A673 (cell line): ENCODE data around the gene MINDY3. TPM values are rescaled to one million over a fixed set of nuclear protein-coding genes. Genes with fewer than 3 reads are reported as not detected.

ENCODE experiments used
- BruUV-seq: library from RNA; stranded (reverse); fragments of 400-500 nt; replicated peaks from 2 replicates; lab custom pipeline; 2021; lab: Mats Ljungman, UMichigan
- CTCF ChIA-PET: fragments of 300-600 bp; sonication (Branson Sonifier 250); formaldehyde crosslinking; loops from one replicate; lab custom pipeline; 2022; ENCODE audit warnings: antibody characterized with exemption; lab: Charles Lee
- POLR2A ChIA-PET: fragments of 300-600 bp; sonication (Branson Sonifier 250); formaldehyde crosslinking; loops from one replicate; lab custom pipeline; 2022; ENCODE audit warnings: antibody characterized with exemption; ENCODE audit not compliant: low non-redundant PET; lab: Charles Lee
- DNase-seq: peaks from one replicate; pipeline ENCODE4 v3.0.0-alpha.2; 2015; ENCODE audit warnings: low spot score
- H3K27ac ChIP-seq: fragments of 200-600 bp; sonication (generic); 2 replicates; pipeline ENCODE4 v1.5.1; 2016; ENCODE audit warnings: mixed run types, low read depth, mild to moderate bottlenecking, mixed read lengths, antibody characterized with exemption, low read length; ENCODE audit not compliant: poor library complexity, severe bottlenecking
- H3K27me3 ChIP-seq: fragments of 200-600 bp; sonication (generic); replicated peaks from 2 replicates; pipeline ENCODE4 v1.6.1; 2017; ENCODE audit warnings: mixed run types, low read depth, mild to moderate bottlenecking, mixed read lengths, antibody characterized with exemption, low read length; ENCODE audit not compliant: insufficient read depth, poor library complexity
- H3K36me3 ChIP-seq: fragments of 200-600 bp; sonication (generic); 2 replicates; pipeline ENCODE4 v1.6.1; 2016; ENCODE audit warnings: mixed run types, mild to moderate bottlenecking, mixed read lengths, antibody characterized with exemption, low read length; ENCODE audit not compliant: insufficient read depth, poor library complexity, severe bottlenecking
- H3K4me1 ChIP-seq: fragments of 200-600 bp; sonication (generic); 2 replicates; pipeline ENCODE4 v1.6.1; 2017; ENCODE audit warnings: mixed run types, mild to moderate bottlenecking, mixed read lengths, antibody characterized with exemption, low read length; ENCODE audit not compliant: insufficient read depth, poor library complexity, severe bottlenecking
- H3K4me3 ChIP-seq: fragments of 200-600 bp; sonication (generic); 2 replicates; pipeline ENCODE4 v1.5.1; 2016; ENCODE audit warnings: low read depth, mixed run types, mild to moderate bottlenecking, mixed read lengths, low read length; ENCODE audit not compliant: poor library complexity, severe bottlenecking
- H3K9me3 ChIP-seq: fragments of 200-600 bp; sonication (generic); 2 replicates; pipeline ENCODE4 v1.6.1; 2016; ENCODE audit warnings: mixed run types, low read depth, mild to moderate bottlenecking, mixed read lengths, antibody characterized with exemption, low read length; ENCODE audit not compliant: poor library complexity, severe bottlenecking
- EZH2 ChIP-seq: fragments of 200-600 bp; sonication (generic); IDR thresholded peaks from 2 replicates; pipeline ENCODE4 v1.6.1; 2017; ENCODE audit warnings: borderline replicate concordance, low read depth, mild to moderate bottlenecking, mixed read lengths, antibody characterized with exemption, low read length; ENCODE audit not compliant: poor library complexity, severe bottlenecking
- intact Hi-C: fragments of 100-400 bp; cut with micrococcal nuclease; formaldehyde crosslinking; loops from one replicate; pipeline ENCODE4 v1.10.0; 2022; ENCODE audit not compliant: unreplicated experiment
- total RNA-seq: library from RNA; stranded (reverse); gene quantifications from 2 replicates; pipeline ENCODE4 v1.2.3, GENCODE V29; 2021
- TF ChIP-seq, protein P1 (sequence below): fragments of 300-800, 200-600 bp; sonication (generic); conservative IDR thresholded peaks from 2 replicates; pipeline ENCODE4 v1.5.1; 2017; ENCODE audit warnings: low read depth, mild to moderate bottlenecking, antibody characterized with exemption, low read length, moderate library complexity, mixed read lengths

The MINDY3 gene
- total RNA-seq, 1 experiment from 2014 or later: 14.6 TPM

GRCh38 chr10:15730341-15730740 is 130.0 kb downstream of the MINDY3 start:
- no peaks in the 10 kb centered on the region for H3K36me3 ChIP-seq
- ChIA-PET POLR2A (no interaction called here), CTCF (no interaction called here)
- DNase-seq: no peak
- BruUV-seq: no TSS peak
- no peak overlapping the region for H3K4me3 ChIP-seq
- no peaks in the 10 kb centered on the region for H3K9me3 ChIP-seq
- no peak overlapping the region for H3K27ac ChIP-seq
- intact Hi-C loops: no loop called here
- TF ChIP-seq EZH2: no peak
- TF ChIP-seq, protein P1, sequence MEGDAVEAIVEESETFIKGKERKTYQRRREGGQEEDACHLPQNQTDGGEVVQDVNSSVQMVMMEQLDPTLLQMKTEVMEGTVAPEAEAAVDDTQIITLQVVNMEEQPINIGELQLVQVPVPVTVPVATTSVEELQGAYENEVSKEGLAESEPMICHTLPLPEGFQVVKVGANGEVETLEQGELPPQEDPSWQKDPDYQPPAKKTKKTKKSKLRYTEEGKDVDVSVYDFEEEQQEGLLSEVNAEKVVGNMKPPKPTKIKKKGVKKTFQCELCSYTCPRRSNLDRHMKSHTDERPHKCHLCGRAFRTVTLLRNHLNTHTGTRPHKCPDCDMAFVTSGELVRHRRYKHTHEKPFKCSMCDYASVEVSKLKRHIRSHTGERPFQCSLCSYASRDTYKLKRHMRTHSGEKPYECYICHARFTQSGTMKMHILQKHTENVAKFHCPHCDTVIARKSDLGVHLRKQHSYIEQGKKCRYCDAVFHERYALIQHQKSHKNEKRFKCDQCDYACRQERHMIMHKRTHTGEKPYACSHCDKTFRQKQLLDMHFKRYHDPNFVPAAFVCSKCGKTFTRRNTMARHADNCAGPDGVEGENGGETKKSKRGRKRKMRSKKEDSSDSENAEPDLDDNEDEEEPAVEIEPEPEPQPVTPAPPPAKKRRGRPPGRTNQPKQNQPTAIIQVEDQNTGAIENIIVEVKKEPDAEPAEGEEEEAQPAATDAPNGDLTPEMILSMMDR: no peak
- peaks cover 9% of the 10 kb centered on the region for H3K27me3 ChIP-seq
- H3K4me1 ChIP-seq: no peaks in the 10 kb centered on the region

DNA sequence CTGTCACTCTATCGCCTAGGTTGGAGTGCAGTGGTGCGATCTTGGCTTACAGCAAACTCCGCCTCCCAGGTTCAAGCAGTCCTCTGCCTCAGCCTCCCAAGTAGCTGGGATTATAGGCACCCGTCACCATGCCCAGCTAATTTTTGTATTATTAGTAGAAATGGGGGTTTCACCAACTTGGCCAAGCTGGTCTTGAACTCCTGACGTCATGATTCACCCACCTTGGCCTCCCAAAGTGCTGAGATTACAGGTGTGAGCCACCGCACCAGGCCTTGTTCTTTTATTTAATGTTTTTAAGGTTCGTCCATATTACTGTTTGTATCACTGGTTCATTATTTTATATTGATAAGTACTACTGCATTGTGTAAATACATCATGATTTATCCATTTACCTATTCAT is 130.4 kb downstream of the MINDY3 start:
- ChIA-PET CTCF (interaction anchor here (0.6 to 0.7 kb wide), 2 partner anchors 14 to 17 kb away, joined by 5 to 21 read pairs; no protein-coding TSS in a partner anchor), POLR2A (no interaction called here)
- Histone ChIP-seq H3K4me1 (no peaks in the 10 kb centered on the region), H3K27me3 (peaks cover 6% of the 10 kb centered on the region), H3K27ac (no peak overlapping the region), H3K9me3 (no peaks in the 10 kb centered on the region), H3K36me3 (no peaks in the 10 kb centered on the region), H3K4me3 (no peak overlapping the region)
- DNase-seq: no peak
- intact Hi-C loops: loop anchor here (10.0 kb wide), 1 partner anchor 95 kb away; no protein-coding TSS in a partner anchor
- no TSS peak for BruUV-seq
- no peak for TF ChIP-seq EZH2
- TF ChIP-seq, protein P1: no peak

Other genes with a start within 250 kb of the MINDY3 start
- 0.07 TPM in 1 of 2 replicates, not detected in the other for gene ITGA8, start 140.6 kb downstream of the MINDY3 start, total RNA-seq